ENCODE data around the gene OSBPL5.

The OSBPL5 gene

GRCh38 chr11:3162410-3163240 lies 2.5 kb downstream of the OSBPL5 start:
- no peak for DNase-seq

GRCh38 chr11:3161720-3162409 lies 3.2 kb downstream of the OSBPL5 start:
- no peak for DNase-seq

GRCh38 chr11:3161309-3161708 lies 3.8 kb downstream of the OSBPL5 start:
- no peak for DNase-seq

GRCh38 chr11:3160252-3161031 lies 4.7 kb downstream of the OSBPL5 start:
- DNase-seq = peak; percentile 78

- DNase-seq = no peak
Observed at GRCh38 chr11:3159296-3160190, 5.6 kb downstream of the OSBPL5 start.

GRCh38 chr11:3158821-3159220 lies 6.3 kb downstream of the OSBPL5 start:
- no peak for DNase-seq

GRCh38 chr11:3158131-3158591 lies 6.9 kb downstream of the OSBPL5 start:
- no peak for DNase-seq

- DNase-seq = no peak
Observed at GRCh38 chr11:3157381-3158130, 7.6 kb downstream of the OSBPL5 start.

- DNase-seq = no peak
Observed at GRCh38 chr11:3156661-3157311, 8.3 kb downstream of the OSBPL5 start.

- DNase-seq = no peak
Observed at GRCh38 chr11:3156282-3156660, 8.8 kb downstream of the OSBPL5 start.

GRCh38 chr11:3155691-3156258 lies 9.3 kb downstream of the OSBPL5 start:
- DNase-seq = no peak

- no peak for DNase-seq
Observed at GRCh38 chr11:3155216-3155615, 9.9 kb downstream of the OSBPL5 start.

- DNase-seq = no peak
Observed at GRCh38 chr11:3154001-3154599, 11.0 kb downstream of the OSBPL5 start.

- DNase-seq = no peak
Observed at GRCh38 chr11:3153291-3153861, 11.7 kb downstream of the OSBPL5 start.

GRCh38 chr11:3152471-3153110 lies 12.5 kb downstream of the OSBPL5 start:
- DNase-seq = no peak

- DNase-seq = no peak
Observed at GRCh38 chr11:3150726-3151125, 14.4 kb downstream of the OSBPL5 start.

- DNase-seq = no peak
Observed at GRCh38 chr11:3149852-3150188, 15.3 kb downstream of the OSBPL5 start.

GRCh38 chr11:3148990-3149851 lies 15.9 kb downstream of the OSBPL5 start:
- no peak for DNase-seq

Measured in NCI-H748 treated with DMSO at 0.1 percent for 48 hours (cell line).